MCF 10A (cell line): ENCODE data around the gene CSNK2A1. TPM values are rescaled to one million over a fixed set of nuclear protein-coding genes. Genes with fewer than 3 reads are reported as not detected.

ENCODE experiments used
- BruUV-seq: library from RNA; stranded (reverse); fragments of 400-500 nt; replicated peaks from 2 replicates; lab custom pipeline; 2021; lab: Mats Ljungman, UMichigan
- CTCF ChIA-PET: fragments of 300-600 bp; sonication (Branson Sonifier 250); formaldehyde crosslinking; extraction: SDS; loops from one replicate; lab custom pipeline; 2021; ENCODE audit warnings: antibody characterized with exemption, inconsistent platforms; lab: Yijun Ruan, JAX
- POLR2A ChIA-PET: fragments of 300-600, 350-650 bp; sonication (Branson Sonifier 250); formaldehyde crosslinking; extraction: SDS; loops from one replicate; lab custom pipeline; 2020; ENCODE audit warnings: antibody characterized with exemption, inconsistent platforms; lab: Yijun Ruan, JAX
- DNase-seq: peaks from one replicate; pipeline ENCODE4 v3.0.0-alpha.2; 2018; ENCODE audit not compliant: unreplicated experiment
- H3K27ac Mint-ChIP-seq: one replicate; pipeline ENCODE4 v1.8.0; 2022; ENCODE audit warnings: mild to moderate bottlenecking, low read depth, mixed read lengths; ENCODE audit not compliant: unreplicated experiment
- H3K27me3 Mint-ChIP-seq: one replicate; pipeline ENCODE4 v1.8.0; 2022; ENCODE audit warnings: mixed read lengths; ENCODE audit not compliant: insufficient read depth, unreplicated experiment
- H3K36me3 Mint-ChIP-seq: one replicate; pipeline ENCODE4 v1.8.0; 2022; ENCODE audit warnings: mild to moderate bottlenecking, moderate library complexity, mixed read lengths; ENCODE audit not compliant: insufficient read depth, unreplicated experiment
- H3K4me1 Mint-ChIP-seq: one replicate; pipeline ENCODE4 v1.8.0; 2022; ENCODE audit warnings: mixed read lengths; ENCODE audit not compliant: insufficient read depth, unreplicated experiment
- H3K4me3 Mint-ChIP-seq: one replicate; pipeline ENCODE4 v1.8.0; 2022; ENCODE audit warnings: mild to moderate bottlenecking, moderate library complexity, mixed read lengths; ENCODE audit not compliant: unreplicated experiment
- H3K9me3 Mint-ChIP-seq: one replicate; pipeline ENCODE4 v1.8.0; 2022; ENCODE audit warnings: mixed read lengths; ENCODE audit not compliant: unreplicated experiment
- CTCF ChIP-seq: fragments of 200-600 bp; IDR thresholded peaks from one replicate; pipeline ENCODE4 v1.8.0; 2022; ENCODE audit warnings: antibody characterized with exemption, mild to moderate bottlenecking; ENCODE audit not compliant: unreplicated experiment
- intact Hi-C: fragments of 100-400 bp; cut with micrococcal nuclease; formaldehyde crosslinking; loops from 2 replicates; pipeline ENCODE4 v1.14.1; 2022
- total RNA-seq: library from RNA; stranded (reverse); gene quantifications from 2 replicates; pipeline ENCODE4 v1.2.3, GENCODE V29; 2022

CSNK2A1 gene
- total RNA-seq, 1 experiment from 2014 or later = 271 TPM

GRCh38 chr20:467755-468154 lies 75.8 kb downstream of the CSNK2A1 start:
- Mint-ChIP-seq H3K27ac (no peak overlapping the region), H3K4me3 (no peak overlapping the region), H3K36me3 (no peaks in the 10 kb centered on the region), H3K9me3 (no peaks in the 10 kb centered on the region), H3K4me1 (peaks cover 6% of the 10 kb centered on the region), H3K27me3 (peaks cover 21% of the 10 kb centered on the region)
- BruUV-seq = no TSS peak
- intact Hi-C loops = no loop called here
- POLR2A ChIA-PET = interaction anchor here (1.2 to 1.7 kb wide), 2 partner anchors 9 to 27 kb away, joined by 3 to 6 read pairs; no protein-coding TSS in a partner anchor
- CTCF ChIA-PET = interaction anchor here (0.9 to 2.3 kb wide), 3 partner anchors 11 to 113 kb away, joined by 5 to 10 read pairs (median 8); no protein-coding TSS in a partner anchor
- no peak for TF ChIP-seq CTCF
- DNase-seq = no peak

- H3K27ac Mint-ChIP-seq = peak within 1 kb of the TSS; percentile 75
- peak; percentile 83 for DNase-seq
- POLR2A ChIA-PET = interaction anchor here (0.6 to 4.2 kb wide), 27 partner anchors 10 to 909 kb away, joined by 3 to 44 read pairs (median 5); partner anchors contain the start of genes CSNK2A1, SOX12 and TRIB3
- H3K4me3 Mint-ChIP-seq = peak within 1 kb of the TSS; percentile 93
- CTCF ChIA-PET = interaction anchor here (0.5 to 2.1 kb wide), 4 partner anchors 9 to 100 kb away, joined by 3 to 7 read pairs (median 4); no protein-coding TSS in a partner anchor
- intact Hi-C loops = loop anchor here (5.0 kb wide), 1 partner anchor 275 kb away; no protein-coding TSS in a partner anchor
- BruUV-seq = no TSS peak
- H3K4me1 Mint-ChIP-seq = peaks cover 23% of the 10 kb centered on the region
- no peaks in the 10 kb centered on the region for H3K27me3 Mint-ChIP-seq
- no peak for TF ChIP-seq CTCF
- H3K9me3 Mint-ChIP-seq = no peaks in the 10 kb centered on the region
- H3K36me3 Mint-ChIP-seq = no peaks in the 10 kb centered on the region
These were observed 81.2 kb downstream of the CSNK2A1 start, which contains the start of gene TBC1D20 for GRCh38 chr20:462199-462991. TSS of gene TBC1D20 (minus strand) at chr20:462533. CDS start at chr20:462405, 128 bp downstream.

GRCh38 chr20:461254-462198 lies 82.1 kb downstream of the CSNK2A1 start:
- H3K4me1 Mint-ChIP-seq = peaks cover 24% of the 10 kb centered on the region
- no peaks in the 10 kb centered on the region for H3K27me3 Mint-ChIP-seq
- peak overlapping the region; percentile 75 for H3K27ac Mint-ChIP-seq
- peak; percentile 42 for DNase-seq
- ChIA-PET POLR2A (interaction anchor here (0.7 to 4.2 kb wide), 32 partner anchors 10 to 163 kb away, joined by 3 to 44 read pairs (median 4); partner anchors contain the start of genes CSNK2A1, RBCK1, SOX12 and TRIB3), CTCF (interaction anchor here (0.6 to 1.4 kb wide), 4 partner anchors 10 to 102 kb away, joined by 3 to 7 read pairs (median 4); no protein-coding TSS in a partner anchor)
- peak overlapping the region; percentile 93 for H3K4me3 Mint-ChIP-seq
- intact Hi-C loops = loop anchor here (5.0 kb wide), 1 partner anchor 276 kb away; no protein-coding TSS in a partner anchor
- no peaks in the 10 kb centered on the region for H3K36me3 Mint-ChIP-seq
- BruUV-seq = TSS peak; percentile 34
- TF ChIP-seq CTCF = no peak
- H3K9me3 Mint-ChIP-seq = no peaks in the 10 kb centered on the region
